GM12801 (cell line): ENCODE data around the gene SLC10A3.

Experiments
- CTCF ChIP-seq: IDR thresholded peaks from one replicate; pipeline ENCODE4 v1.5.1; 2011; ENCODE audit warnings: control low read depth; ENCODE audit not compliant: insufficient read length; ENCODE audit errors: extremely low read depth

Gene SLC10A3

GRCh38 chrX:154506483-154507332 is 16.3 kb upstream of the SLC10A3 start:
- no peak for TF ChIP-seq CTCF

GRCh38 chrX:154505734-154506133 is 15.3 kb upstream of the SLC10A3 start:
- no peak for TF ChIP-seq CTCF

GRCh38 chrX:154502989-154503388 is 12.6 kb upstream of the SLC10A3 start:
- no peak for TF ChIP-seq CTCF

GRCh38 chrX:154502098-154502497 is 11.7 kb upstream of the SLC10A3 start:
- TF ChIP-seq CTCF: no peak

GRCh38 chrX:154495472-154495922 is 5.1 kb upstream of the SLC10A3 start:
- TF ChIP-seq CTCF: no peak

- no peak for TF ChIP-seq CTCF
Measured at GRCh38 chrX:154494715-154495114, 4.3 kb upstream of the SLC10A3 start.

GRCh38 chrX:154490021-154490413 is 412 bp downstream of the SLC10A3 start:
- TF ChIP-seq CTCF: no peak
